Gastrocnemius medialis (tissue), 4 donors: ENCODE results near the gene SLC41A1.

Source experiments
- POLR2A ChIP-seq, 2 donors: fragments of 450-650 bp; IDR thresholded peaks; one replicate each; pipeline ENCODE4 v1.6.1; 2017; ENCODE audit warnings: antibody characterized with exemption in 2 of 2, mild to moderate bottlenecking in 2 of 2, moderate library complexity in 2 of 2
- TF ChIP-seq, protein P1 (sequence below), 5 experiments: fragments of 450-650 bp in 3 of 5; fragments of 200-600 bp in 2 of 5; sonication (generic) in 2 of 5; IDR thresholded peaks in 4 of 5; conservative IDR thresholded peaks in 1 of 5; 1 replicate in 4 of 5; 2 replicates in 1 of 5; pipeline ENCODE4 v1.5.1; 2016 to 2019; ENCODE audit warnings: antibody characterized with exemption in 5 of 5, mild to moderate bottlenecking in 3 of 5, moderate library complexity in 3 of 5

DNA sequence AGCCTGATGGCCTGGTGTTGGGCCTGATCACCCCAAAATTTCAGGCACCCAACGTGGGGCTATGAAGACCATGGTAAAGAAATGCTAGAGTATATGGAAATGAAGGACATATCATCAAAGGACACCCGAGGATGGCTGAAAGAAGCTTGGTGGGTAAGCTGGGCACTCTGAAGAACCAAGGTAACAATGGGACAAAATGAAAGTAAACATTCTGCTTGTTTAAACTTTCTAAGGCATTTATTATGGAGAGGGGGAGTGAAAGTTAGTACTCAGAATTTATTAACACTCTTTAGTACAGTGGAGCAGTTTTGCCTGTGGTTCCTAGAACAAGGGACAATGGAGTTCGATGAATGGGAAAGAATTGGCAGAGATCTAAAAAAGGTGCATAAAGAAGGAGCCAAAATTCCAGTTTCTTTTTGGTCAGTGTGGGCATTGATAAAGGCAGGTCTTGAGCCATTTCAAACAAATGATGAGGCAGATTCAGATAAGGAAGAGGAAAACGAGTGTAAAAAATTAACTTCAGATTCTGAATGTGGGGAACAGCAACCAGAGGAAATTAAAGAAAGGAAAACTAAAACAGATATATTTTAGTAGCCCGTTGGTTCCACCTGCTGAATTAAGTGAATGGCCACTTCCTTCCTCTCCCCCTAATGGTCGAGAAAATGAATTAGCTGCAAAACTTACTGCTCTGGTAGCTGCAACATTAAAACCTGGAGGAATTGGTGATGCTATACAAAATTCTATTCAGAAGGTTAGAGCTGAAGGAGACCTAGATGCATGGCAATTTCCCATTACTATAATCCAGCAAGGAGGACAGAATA lies 45.4 kb upstream of the SLC41A1 start:
- TF ChIP-seq, protein P1, sequence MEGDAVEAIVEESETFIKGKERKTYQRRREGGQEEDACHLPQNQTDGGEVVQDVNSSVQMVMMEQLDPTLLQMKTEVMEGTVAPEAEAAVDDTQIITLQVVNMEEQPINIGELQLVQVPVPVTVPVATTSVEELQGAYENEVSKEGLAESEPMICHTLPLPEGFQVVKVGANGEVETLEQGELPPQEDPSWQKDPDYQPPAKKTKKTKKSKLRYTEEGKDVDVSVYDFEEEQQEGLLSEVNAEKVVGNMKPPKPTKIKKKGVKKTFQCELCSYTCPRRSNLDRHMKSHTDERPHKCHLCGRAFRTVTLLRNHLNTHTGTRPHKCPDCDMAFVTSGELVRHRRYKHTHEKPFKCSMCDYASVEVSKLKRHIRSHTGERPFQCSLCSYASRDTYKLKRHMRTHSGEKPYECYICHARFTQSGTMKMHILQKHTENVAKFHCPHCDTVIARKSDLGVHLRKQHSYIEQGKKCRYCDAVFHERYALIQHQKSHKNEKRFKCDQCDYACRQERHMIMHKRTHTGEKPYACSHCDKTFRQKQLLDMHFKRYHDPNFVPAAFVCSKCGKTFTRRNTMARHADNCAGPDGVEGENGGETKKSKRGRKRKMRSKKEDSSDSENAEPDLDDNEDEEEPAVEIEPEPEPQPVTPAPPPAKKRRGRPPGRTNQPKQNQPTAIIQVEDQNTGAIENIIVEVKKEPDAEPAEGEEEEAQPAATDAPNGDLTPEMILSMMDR (IDR thresholded peaks at IDR 0.05 in 4 of 5, conservative IDR thresholded peaks at IDR 0.05 in 1 of 5), result no peak
- TF ChIP-seq POLR2A (IDR thresholded peaks at IDR 0.05), result no peak
